Measurements from ENCODE around the gene GPR39.

Gene GPR39

DNA sequence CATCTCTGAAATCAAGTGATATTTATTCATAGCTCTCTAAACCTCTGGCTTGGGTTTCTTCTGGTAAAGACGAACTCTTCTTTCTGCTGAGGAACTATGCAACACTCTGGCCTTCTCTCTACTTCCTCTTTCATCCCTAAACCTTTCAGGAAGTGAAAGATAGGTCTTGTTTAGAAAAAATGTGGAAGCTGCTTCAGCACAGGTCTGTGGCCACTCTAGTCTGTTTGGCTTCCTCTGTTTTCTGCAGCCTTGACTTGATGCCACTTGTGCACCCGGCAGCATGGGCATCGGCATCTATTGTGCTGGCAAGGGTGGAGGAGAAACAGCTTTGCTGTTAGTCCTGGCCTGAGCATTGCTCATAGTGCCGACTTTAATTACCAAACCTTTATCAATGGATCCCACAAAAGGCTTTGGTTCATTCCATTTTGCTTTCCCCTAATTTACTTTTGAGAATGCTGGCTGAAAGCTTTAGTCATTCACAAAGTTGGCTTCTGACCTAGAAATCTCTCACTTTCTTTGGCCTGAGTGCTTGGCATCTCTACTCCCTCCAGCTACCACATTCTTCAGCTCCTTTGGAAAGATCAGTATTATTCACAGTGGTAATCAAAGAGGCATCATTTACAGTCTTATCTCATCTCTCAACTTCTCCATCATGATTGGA lies 32.0 kb upstream of the GPR39 start:
- Histone ChIP-seq H3F3A (ENCODE audit: insufficient read depth) (no peaks in the 10 kb centered on the region), H3K79me2 (ENCODE audit: insufficient read depth, low read length) (no peaks in the 10 kb centered on the region), H3K9ac (ENCODE audit: low read length) (no peak overlapping the region), H3K36me3 (ENCODE audit: low read length) (no peaks in the 10 kb centered on the region), H3K27ac (ENCODE audit: low read depth, low read length) (no peak overlapping the region), H4K20me1 (ENCODE audit: low read depth, low read length) (no peaks in the 10 kb centered on the region), H3K4me3 (ENCODE audit: insufficient read depth, low read length, poor library complexity, severe bottlenecking) (no peak overlapping the region), H3K4me2 (ENCODE audit: low read depth, low read length, poor library complexity, severe bottlenecking) (peak overlapping the region; percentile 8), H2AFZ (ENCODE audit: low read depth, low read length, severe bottlenecking) (peak overlapping the region; percentile 17), H3K27me3 (ENCODE audit: low read length) (no peaks in the 10 kb centered on the region), H3K9me2 (replicated peaks; ENCODE audit: insufficient read depth, low read length) (no peaks in the 10 kb centered on the region), H3K9me3 (ENCODE audit: insufficient read depth, low read length) (no peaks in the 10 kb centered on the region; the same call in 1 of the 2 replicates)
- no peak for TF ChIP-seq EZH2phosphoT487 (conservative IDR thresholded peaks at IDR 0.05; ENCODE audit: low read length)
- TF ChIP-seq, protein P1, sequence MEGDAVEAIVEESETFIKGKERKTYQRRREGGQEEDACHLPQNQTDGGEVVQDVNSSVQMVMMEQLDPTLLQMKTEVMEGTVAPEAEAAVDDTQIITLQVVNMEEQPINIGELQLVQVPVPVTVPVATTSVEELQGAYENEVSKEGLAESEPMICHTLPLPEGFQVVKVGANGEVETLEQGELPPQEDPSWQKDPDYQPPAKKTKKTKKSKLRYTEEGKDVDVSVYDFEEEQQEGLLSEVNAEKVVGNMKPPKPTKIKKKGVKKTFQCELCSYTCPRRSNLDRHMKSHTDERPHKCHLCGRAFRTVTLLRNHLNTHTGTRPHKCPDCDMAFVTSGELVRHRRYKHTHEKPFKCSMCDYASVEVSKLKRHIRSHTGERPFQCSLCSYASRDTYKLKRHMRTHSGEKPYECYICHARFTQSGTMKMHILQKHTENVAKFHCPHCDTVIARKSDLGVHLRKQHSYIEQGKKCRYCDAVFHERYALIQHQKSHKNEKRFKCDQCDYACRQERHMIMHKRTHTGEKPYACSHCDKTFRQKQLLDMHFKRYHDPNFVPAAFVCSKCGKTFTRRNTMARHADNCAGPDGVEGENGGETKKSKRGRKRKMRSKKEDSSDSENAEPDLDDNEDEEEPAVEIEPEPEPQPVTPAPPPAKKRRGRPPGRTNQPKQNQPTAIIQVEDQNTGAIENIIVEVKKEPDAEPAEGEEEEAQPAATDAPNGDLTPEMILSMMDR (IDR thresholded peaks at IDR 0.05; ENCODE audit: insufficient read depth, low read length, poor library complexity, severe bottlenecking): no peak

DNA sequence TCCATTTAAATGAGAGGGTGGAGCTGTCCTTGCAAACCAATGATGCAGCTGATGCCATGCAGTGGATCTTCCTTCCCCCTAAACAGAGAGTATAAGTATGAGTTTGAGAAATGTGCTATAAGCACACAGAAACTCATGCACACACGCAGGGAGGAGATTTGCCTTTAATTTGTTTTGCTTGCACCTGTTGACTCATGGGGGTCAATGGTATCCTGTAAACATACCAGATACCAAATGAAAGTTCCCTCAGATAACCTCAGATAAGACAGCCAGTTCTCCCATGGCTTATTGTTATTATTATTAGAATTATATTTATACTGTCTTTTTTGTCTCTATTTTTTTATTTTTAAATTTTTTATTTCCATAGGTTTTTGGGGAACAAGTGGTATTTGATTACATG lies 29.5 kb upstream of the GPR39 start:
- Histone ChIP-seq H3F3A (ENCODE audit: insufficient read depth) (no peaks in the 10 kb centered on the region), H2AFZ (ENCODE audit: low read depth, low read length, severe bottlenecking) (no peak overlapping the region), H3K4me3 (ENCODE audit: insufficient read depth, low read length, poor library complexity, severe bottlenecking) (no peak overlapping the region), H3K9me2 (replicated peaks; ENCODE audit: insufficient read depth, low read length) (no peaks in the 10 kb centered on the region), H3K4me2 (ENCODE audit: low read depth, low read length, poor library complexity, severe bottlenecking) (no peak overlapping the region), H3K36me3 (ENCODE audit: low read length) (no peaks in the 10 kb centered on the region), H3K79me2 (ENCODE audit: insufficient read depth, low read length) (no peaks in the 10 kb centered on the region), H3K9ac (ENCODE audit: low read length) (no peak overlapping the region), H3K27ac (ENCODE audit: low read depth, low read length) (no peak overlapping the region), H3K27me3 (ENCODE audit: low read length) (no peaks in the 10 kb centered on the region; the same call in 1 of the 2 replicates), H3K9me3 (ENCODE audit: insufficient read depth, low read length) (no peaks in the 10 kb centered on the region), H4K20me1 (ENCODE audit: low read depth, low read length) (no peaks in the 10 kb centered on the region)
- TF ChIP-seq, protein P1 (IDR thresholded peaks at IDR 0.05; ENCODE audit: insufficient read depth, low read length, poor library complexity, severe bottlenecking): no peak
- TF ChIP-seq EZH2phosphoT487 (conservative IDR thresholded peaks at IDR 0.05; ENCODE audit: low read length): no peak

DNA sequence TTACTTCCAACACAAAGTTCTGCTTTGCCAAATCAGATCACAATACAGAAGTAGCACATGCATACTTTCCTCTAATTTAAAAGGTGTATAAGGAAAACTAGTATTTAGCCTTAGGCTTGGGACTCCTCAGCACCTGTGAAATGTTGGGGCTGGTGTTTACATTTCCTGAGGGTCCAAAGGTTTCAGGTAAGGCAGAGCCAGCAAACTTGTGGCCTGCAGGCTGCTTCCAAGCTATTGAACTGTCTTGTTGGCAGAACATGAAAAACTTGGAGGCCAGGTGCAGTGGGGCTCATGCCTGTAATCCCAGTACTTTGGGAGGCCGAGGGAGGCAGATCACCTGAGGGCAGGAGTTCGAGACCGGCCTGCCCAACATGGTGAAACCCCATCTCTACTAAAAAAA lies 26.5 kb upstream of the GPR39 start:
- Histone ChIP-seq H3K27me3 (ENCODE audit: low read length) (no peaks in the 10 kb centered on the region; the same call in 1 of the 2 replicates), H3K36me3 (ENCODE audit: low read length) (no peaks in the 10 kb centered on the region), H3K9ac (ENCODE audit: low read length) (no peak overlapping the region), H3K4me2 (ENCODE audit: low read depth, low read length, poor library complexity, severe bottlenecking) (no peak overlapping the region), H3K4me3 (ENCODE audit: insufficient read depth, low read length, poor library complexity, severe bottlenecking) (no peak overlapping the region), H3K27ac (ENCODE audit: low read depth, low read length) (no peak overlapping the region), H3F3A (ENCODE audit: insufficient read depth) (no peaks in the 10 kb centered on the region), H3K9me3 (ENCODE audit: insufficient read depth, low read length) (no peaks in the 10 kb centered on the region), H3K9me2 (replicated peaks; ENCODE audit: insufficient read depth, low read length) (no peaks in the 10 kb centered on the region), H4K20me1 (ENCODE audit: low read depth, low read length) (no peaks in the 10 kb centered on the region), H2AFZ (ENCODE audit: low read depth, low read length, severe bottlenecking) (no peak overlapping the region), H3K79me2 (ENCODE audit: insufficient read depth, low read length) (no peaks in the 10 kb centered on the region)
- TF ChIP-seq EZH2phosphoT487 (conservative IDR thresholded peaks at IDR 0.05; ENCODE audit: low read length): no peak
- TF ChIP-seq, protein P1 (IDR thresholded peaks at IDR 0.05; ENCODE audit: insufficient read depth, low read length, poor library complexity, severe bottlenecking): no peak
